DND-41 (cell line): Measurements from ENCODE around the gene NANS.
"Not testable (repeated sequence)": the region's sequence is repeated elsewhere in the genome, so short reads cannot be mapped to it uniquely, and the experiment has no call there.

ENCODE experiments used
- ATAC-seq: fragments of 200-7000 bp; cut with Tn5 transposase; 3 replicates; pipeline ENCODE4 v1.9.1; 2021; ENCODE audit warnings: low read depth; ENCODE audit not compliant: insufficient read depth
- DNase-seq: peaks from one replicate; pipeline ENCODE4 v3.0.0-alpha.2; 2020
- H2AFZ ChIP-seq: 2 replicates; pipeline ENCODE4 v1.6.0; 2012; ENCODE audit warnings: low read depth, low read length
- H3K27ac ChIP-seq: 2 replicates; pipeline ENCODE4 v1.5.1; 2012; ENCODE audit warnings: low read length, inconsistent platforms
- H3K27me3 ChIP-seq: fragments of 200-600 bp; sonication (generic); 2 replicates; pipeline ENCODE4 v1.6.0; 2012; ENCODE audit warnings: low read length, mild to moderate bottlenecking, inconsistent platforms; ENCODE audit not compliant: insufficient read depth, poor library complexity
- H3K36me3 ChIP-seq: 2 replicates; pipeline ENCODE4 v1.5.1; 2012; ENCODE audit warnings: low read length, inconsistent platforms; ENCODE audit not compliant: insufficient read depth
- H3K4me1 ChIP-seq: 2 replicates; pipeline ENCODE4 v1.5.1; 2012; ENCODE audit warnings: mild to moderate bottlenecking, low read length; ENCODE audit not compliant: insufficient read depth
- H3K4me2 ChIP-seq: 2 replicates; pipeline ENCODE4 v1.6.0; 2012; ENCODE audit warnings: mild to moderate bottlenecking, moderate library complexity, low read length, inconsistent platforms; ENCODE audit not compliant: insufficient read depth
- H3K4me3 ChIP-seq, 2 experiments: fragments of 200-600 bp in 1 of 2; shearing (Covaris generic) in 1 of 2; 2 replicates each; pipeline ENCODE4 v1.5.1; 2012 to 2016; ENCODE audit warnings: inconsistent platforms in 2 of 2, low read length in 2 of 2, mild to moderate bottlenecking in 2 of 2, low read depth in 1 of 2, moderate library complexity in 1 of 2
- H3K79me2 ChIP-seq: 2 replicates; pipeline ENCODE4 v1.6.0; 2012; ENCODE audit warnings: low read length, inconsistent platforms; ENCODE audit not compliant: insufficient read depth
- H3K9ac ChIP-seq: 2 replicates; pipeline ENCODE4 v1.6.0; 2012; ENCODE audit warnings: low read depth, mild to moderate bottlenecking, inconsistent platforms, low read length, moderate library complexity
- H3K9me3 ChIP-seq: 2 replicates; pipeline ENCODE4 v1.5.1; 2012; ENCODE audit warnings: low read length, moderate library complexity, mild to moderate bottlenecking, inconsistent platforms; ENCODE audit not compliant: insufficient read depth, severe bottlenecking
- H4K20me1 ChIP-seq: 2 replicates; pipeline ENCODE4 v1.6.0; 2012; ENCODE audit warnings: low read length; ENCODE audit not compliant: insufficient read depth
- EZH2 ChIP-seq: IDR thresholded peaks from 3 replicates; pipeline ENCODE4 v1.6.1; 2012; ENCODE audit warnings: borderline replicate concordance, low read depth, mild to moderate bottlenecking, moderate library complexity, low read length, inconsistent platforms; ENCODE audit not compliant: severe bottlenecking
- TF ChIP-seq, protein P1 (sequence below): IDR thresholded peaks from 2 replicates; pipeline ENCODE4 v1.5.1; 2012; ENCODE audit warnings: borderline replicate concordance, low read length, moderate library complexity, mild to moderate bottlenecking; ENCODE audit not compliant: poor library complexity, severe bottlenecking; ENCODE audit errors: extremely low read depth

Gene NANS

DNA sequence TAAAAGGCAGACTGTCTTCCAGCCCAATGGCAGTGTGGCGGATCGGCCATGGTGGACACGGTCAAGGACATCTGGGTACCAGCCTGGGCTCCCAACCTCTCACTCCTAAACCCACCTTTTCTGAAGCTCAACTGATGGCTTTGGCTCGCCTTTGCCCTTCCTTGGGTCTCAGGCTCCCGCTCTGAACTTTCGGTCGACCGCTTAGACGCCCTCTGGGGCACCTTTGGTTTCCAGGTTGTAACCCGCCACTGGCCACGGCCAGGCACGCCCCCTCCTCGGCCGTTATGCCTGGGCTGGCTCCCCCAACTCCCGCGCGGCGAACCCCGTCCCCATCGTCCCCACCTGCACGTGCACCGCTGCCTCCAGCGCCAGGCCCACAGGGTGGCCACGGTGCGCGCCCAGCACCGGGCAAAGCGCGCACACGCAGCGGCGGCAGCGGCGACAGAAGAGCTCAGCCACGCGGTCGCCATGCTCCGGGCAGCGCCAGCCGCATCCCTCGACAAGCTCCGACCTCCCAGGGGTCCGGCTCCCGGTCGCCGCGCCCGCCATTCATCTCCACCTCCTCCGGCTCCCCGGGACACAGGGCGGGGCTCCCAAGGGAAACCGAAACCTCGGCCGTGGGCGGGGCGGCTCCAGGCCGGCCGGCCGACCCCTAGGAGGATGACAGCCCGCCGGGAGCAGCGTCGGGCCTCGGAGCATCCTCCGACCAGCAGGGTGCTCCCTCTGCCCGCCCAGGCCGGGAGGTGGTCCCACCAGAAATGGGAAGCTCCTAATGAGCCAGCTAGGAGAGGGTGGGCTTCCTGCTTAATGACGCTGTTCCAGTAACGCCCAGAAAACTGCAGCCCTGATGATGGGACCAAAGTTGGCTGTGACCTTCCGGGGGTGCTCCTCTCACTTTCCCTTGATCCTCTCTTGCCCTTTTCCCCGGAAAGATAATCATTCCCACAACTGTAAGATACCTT is 62.4 kb downstream of the NANS start, which contains the start of gene TRIM14:
TRIM14 (minus strand) TSS at position 583 of the 962 bp plus-strand sequence; CDS start at position 549, 34 bp downstream.
- peaks cover 52% of the 10 kb centered on the region for H3K79me2 ChIP-seq
- H3K4me3 ChIP-seq, result peak within 1 kb of the TSS; percentile 38 to 64
- peak within 1 kb of the TSS; percentile 97 for H2AFZ ChIP-seq
- H3K4me1 ChIP-seq, result peaks cover 50% of the 10 kb centered on the region
- H3K4me2 ChIP-seq, result peak within 1 kb of the TSS; percentile 83
- peaks cover 21% of the 10 kb centered on the region for H3K36me3 ChIP-seq
- H4K20me1 ChIP-seq, result no peaks in the 10 kb centered on the region
- DNase-seq (peak; percentile 70), ATAC-seq (peak; percentile 74)
- no peak for TF ChIP-seq EZH2
- TF ChIP-seq, protein P1, sequence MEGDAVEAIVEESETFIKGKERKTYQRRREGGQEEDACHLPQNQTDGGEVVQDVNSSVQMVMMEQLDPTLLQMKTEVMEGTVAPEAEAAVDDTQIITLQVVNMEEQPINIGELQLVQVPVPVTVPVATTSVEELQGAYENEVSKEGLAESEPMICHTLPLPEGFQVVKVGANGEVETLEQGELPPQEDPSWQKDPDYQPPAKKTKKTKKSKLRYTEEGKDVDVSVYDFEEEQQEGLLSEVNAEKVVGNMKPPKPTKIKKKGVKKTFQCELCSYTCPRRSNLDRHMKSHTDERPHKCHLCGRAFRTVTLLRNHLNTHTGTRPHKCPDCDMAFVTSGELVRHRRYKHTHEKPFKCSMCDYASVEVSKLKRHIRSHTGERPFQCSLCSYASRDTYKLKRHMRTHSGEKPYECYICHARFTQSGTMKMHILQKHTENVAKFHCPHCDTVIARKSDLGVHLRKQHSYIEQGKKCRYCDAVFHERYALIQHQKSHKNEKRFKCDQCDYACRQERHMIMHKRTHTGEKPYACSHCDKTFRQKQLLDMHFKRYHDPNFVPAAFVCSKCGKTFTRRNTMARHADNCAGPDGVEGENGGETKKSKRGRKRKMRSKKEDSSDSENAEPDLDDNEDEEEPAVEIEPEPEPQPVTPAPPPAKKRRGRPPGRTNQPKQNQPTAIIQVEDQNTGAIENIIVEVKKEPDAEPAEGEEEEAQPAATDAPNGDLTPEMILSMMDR, result peak; percentile 35
- H3K9me3 ChIP-seq, result no peaks in the 10 kb centered on the region
- no peaks in the 10 kb centered on the region for H3K27me3 ChIP-seq
- peak within 1 kb of the TSS; percentile 93 for H3K27ac ChIP-seq
- H3K9ac ChIP-seq, result peak within 1 kb of the TSS; percentile 76

DNA sequence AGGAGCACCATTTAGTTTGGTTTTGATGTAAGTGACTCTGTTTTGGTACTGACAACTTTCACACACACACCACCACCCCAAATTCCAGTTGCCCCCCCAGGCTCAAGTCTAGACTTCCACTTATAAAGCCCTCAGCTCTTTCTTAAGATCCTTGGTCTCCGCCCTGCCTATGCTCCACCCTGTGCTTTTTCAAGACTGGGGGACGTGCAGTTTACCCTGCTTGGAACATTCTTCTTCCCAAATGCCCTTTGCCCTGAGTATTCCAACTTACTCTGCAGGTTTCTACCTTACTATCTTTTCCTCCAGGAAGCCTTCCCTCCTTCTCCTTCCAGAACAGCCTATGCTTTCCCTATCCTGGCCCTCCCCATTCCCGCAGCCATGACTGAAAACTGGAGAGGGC is 63.9 kb downstream of the NANS start:
- Histone ChIP-seq H3K27ac (peak overlapping the region; percentile 28; the same call in 1 of the 2 replicates), H3K4me1 (peaks cover 48% of the 10 kb centered on the region)

DNA sequence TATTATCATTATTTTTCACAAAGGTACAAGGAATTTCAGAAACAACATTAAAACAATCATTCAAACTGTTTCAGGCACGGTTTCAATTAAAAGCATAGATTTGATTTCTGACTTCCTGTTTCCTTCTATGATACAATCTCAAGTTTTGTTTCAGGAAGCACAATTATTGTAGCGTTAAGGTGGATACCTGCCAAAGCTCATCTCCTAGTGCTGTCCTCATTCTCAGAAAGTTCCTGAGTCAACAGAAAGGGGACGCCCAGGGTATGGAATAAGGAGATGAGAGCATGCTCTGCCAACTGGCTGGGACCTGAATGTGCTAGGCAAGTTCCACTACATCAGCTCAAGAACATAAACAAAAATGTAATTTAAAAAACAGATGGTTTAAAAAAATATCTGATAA is 64.5 kb downstream of the NANS start:
- Histone ChIP-seq H2AFZ (peak overlapping the region; percentile 16; the same call in 1 of the 2 replicates), H3K36me3 (peaks cover 17% of the 10 kb centered on the region; the same call in 1 of the 2 replicates), H3K27ac (peak overlapping the region; percentile 44; the same call in 1 of the 2 replicates), H3K4me2 (no peak overlapping the region), H4K20me1 (no peaks in the 10 kb centered on the region), H3K9ac (no peak overlapping the region), H3K4me3 (no peak overlapping the region), H3K27me3 (no peaks in the 10 kb centered on the region), H3K4me1 (peaks cover 46% of the 10 kb centered on the region), H3K9me3 (no peaks in the 10 kb centered on the region), H3K79me2 (peaks cover 37% of the 10 kb centered on the region)
- DNase-seq (no peak), ATAC-seq (no peak)
- TF ChIP-seq, protein P1, result no peak
- no peak for TF ChIP-seq EZH2

More for the DNA sequence above, 63.9 kb downstream of the NANS start:
- ATAC-seq, result no peak
- H2AFZ ChIP-seq, result 0 out of 2 replicates have a peak overlapping the region, but pooled peaks have one; percentile 16
- no peaks in the 10 kb centered on the region for H4K20me1 ChIP-seq
- peaks cover 21% of the 10 kb centered on the region for H3K36me3 ChIP-seq
- H3K9me3 ChIP-seq, result no peaks in the 10 kb centered on the region
- DNase-seq, result no peak
- H3K79me2 ChIP-seq, result peaks cover 43% of the 10 kb centered on the region
- peak overlapping the region; percentile 39; the same call in 1 of the 2 replicates for H3K4me2 ChIP-seq
- no peak overlapping the region for H3K4me3 ChIP-seq
- TF ChIP-seq, protein P1, result no peak
- TF ChIP-seq EZH2, result no peak
- no peak overlapping the region for H3K9ac ChIP-seq
- no peaks in the 10 kb centered on the region for H3K27me3 ChIP-seq

DNA sequence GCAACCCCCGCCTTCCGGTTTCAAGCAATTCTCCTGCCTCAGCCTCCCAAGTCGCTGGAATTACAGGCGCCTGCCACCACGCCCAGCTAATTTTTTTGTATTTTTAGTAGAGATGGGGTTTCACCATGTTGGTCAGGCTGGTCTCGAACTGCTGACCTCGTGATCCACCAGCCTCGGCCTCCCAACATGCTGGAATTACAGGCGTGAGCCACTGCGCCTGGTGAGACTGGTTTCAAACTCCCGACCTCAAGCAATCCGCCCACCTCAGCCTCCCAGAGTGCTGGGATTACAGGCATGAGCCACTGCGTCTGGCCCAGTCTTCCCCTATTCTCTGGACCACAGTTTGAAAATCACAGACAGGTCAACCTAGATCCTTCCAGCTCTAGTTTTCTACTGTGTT is 67.6 kb downstream of the NANS start:
- H3K36me3 ChIP-seq, H2AFZ ChIP-seq, H3K79me2 ChIP-seq, H3K4me2 ChIP-seq, ATAC-seq, H3K9ac ChIP-seq, H3K27ac ChIP-seq, H4K20me1 ChIP-seq, DNase-seq, H3K4me3 ChIP-seq, H3K27me3 ChIP-seq, H3K9me3 ChIP-seq: not testable (repeated sequence)
- H3K4me1 ChIP-seq, result peaks cover 26% of the 10 kb centered on the region
